ENCODE results near the gene RASSF4. TPM values are rescaled to one million over a fixed set of nuclear protein-coding genes. Genes with fewer than 3 reads are reported as not detected.

The RASSF4 gene
- 1 to 10 TPM in 1 of 2 experiments, under 1 TPM in 1; 0.76 to 1.6 TPM for total RNA-seq

GRCh38 chr10:44959247-44960087 lies at the start of gene RASSF4:
RASSF4 (plus strand) TSS chr10:44959802; CDS start chr10:44970203, 10,401 bp downstream.
- DNase-seq: peak; percentile 93
- H3K36me3 Mint-ChIP-seq (ENCODE audit: low read depth): peaks cover 11% of the 10 kb centered on the region
- H3K27ac Mint-ChIP-seq: peak within 1 kb of the TSS; percentile 69
- peaks cover 20% of the 10 kb centered on the region for H3K4me1 Mint-ChIP-seq (ENCODE audit: low read depth)
- ChIA-PET CTCF (interaction anchor here (1.0 to 2.1 kb wide), 2 partner anchors 21 to 26 kb away, joined by 3 to 8 read pairs; no protein-coding TSS in a partner anchor), POLR2A (interaction anchor here (0.9 to 1.5 kb wide), 4 partner anchors 9 to 42 kb away, joined by 3 to 4 read pairs (median 3); no protein-coding TSS in a partner anchor)
- ATAC-seq: peak; percentile 100
- no peaks in the 10 kb centered on the region for H3K27me3 Mint-ChIP-seq (ENCODE audit: low read depth)
- H3K9me3 Mint-ChIP-seq (ENCODE audit: insufficient read depth): no peaks in the 10 kb centered on the region
- peak within 1 kb of the TSS; percentile 82 for H3K4me3 Mint-ChIP-seq

- DNase-seq (no peak), ATAC-seq (no peak)
- Mint-ChIP-seq H3K27me3 (ENCODE audit: low read depth) (no peaks in the 10 kb centered on the region), H3K27ac (no peak overlapping the region), H3K36me3 (ENCODE audit: low read depth) (peaks cover 2% of the 10 kb centered on the region), H3K9me3 (ENCODE audit: insufficient read depth) (no peaks in the 10 kb centered on the region), H3K4me3 (no peak overlapping the region), H3K4me1 (ENCODE audit: low read depth) (peaks cover 16% of the 10 kb centered on the region)
- POLR2A ChIA-PET: no interaction called here
- CTCF ChIA-PET: no interaction called here
These were observed 49.7 kb upstream of the RASSF4 start for GRCh38 chr10:44909910-44910309.

- Mint-ChIP-seq H3K4me3 (no peak overlapping the region), H3K9me3 (ENCODE audit: insufficient read depth) (no peaks in the 10 kb centered on the region), H3K27me3 (ENCODE audit: low read depth) (no peaks in the 10 kb centered on the region), H3K36me3 (ENCODE audit: low read depth) (peaks cover 2% of the 10 kb centered on the region), H3K27ac (no peak overlapping the region), H3K4me1 (ENCODE audit: low read depth) (peaks cover 16% of the 10 kb centered on the region)
- ATAC-seq: no peak
- no peak for DNase-seq
- ChIA-PET POLR2A (no interaction called here), CTCF (interaction anchor here (1.2 kb wide), 1 partner anchor 23 kb away, joined by 4 read pairs; no protein-coding TSS in a partner anchor)
These were observed 49.0 kb upstream of the RASSF4 start for GRCh38 chr10:44910602-44911001.

GRCh38 chr10:44911081-44911540 lies 48.5 kb upstream of the RASSF4 start, which contains the start of gene TMEM72:
TMEM72 (plus strand) TSS chr10:44911337; CDS start chr10:44911513, 176 bp downstream.
- Mint-ChIP-seq H3K27me3 (ENCODE audit: low read depth) (no peaks in the 10 kb centered on the region), H3K4me1 (ENCODE audit: low read depth) (peaks cover 16% of the 10 kb centered on the region), H3K4me3 (no peak within 1 kb of the TSS), H3K9me3 (ENCODE audit: insufficient read depth) (no peaks in the 10 kb centered on the region), H3K36me3 (ENCODE audit: low read depth) (peaks cover 2% of the 10 kb centered on the region), H3K27ac (no peak within 1 kb of the TSS)
- no peak for DNase-seq
- no peak for ATAC-seq
- CTCF ChIA-PET: interaction anchor here (1.2 kb wide), 1 partner anchor 22 kb away, joined by 4 read pairs; no protein-coding TSS in a partner anchor
- POLR2A ChIA-PET: no interaction called here

- H3K9me3 Mint-ChIP-seq (ENCODE audit: insufficient read depth): no peaks in the 10 kb centered on the region
- DNase-seq: no peak
- peaks cover 16% of the 10 kb centered on the region for H3K4me1 Mint-ChIP-seq (ENCODE audit: low read depth)
- ATAC-seq: no peak
- no peak overlapping the region for H3K4me3 Mint-ChIP-seq
- ChIA-PET POLR2A (no interaction called here), CTCF (interaction anchor here (1.2 kb wide), 1 partner anchor 21 kb away, joined by 4 read pairs; no protein-coding TSS in a partner anchor)
- H3K27ac Mint-ChIP-seq: no peak overlapping the region
- peaks cover 2% of the 10 kb centered on the region for H3K27me3 Mint-ChIP-seq (ENCODE audit: low read depth)
- peaks cover 2% of the 10 kb centered on the region for H3K36me3 Mint-ChIP-seq (ENCODE audit: low read depth)
These were observed 47.7 kb upstream of the RASSF4 start for GRCh38 chr10:44911951-44912350.

- Mint-ChIP-seq H3K4me1 (ENCODE audit: low read depth) (peaks cover 16% of the 10 kb centered on the region), H3K27me3 (ENCODE audit: low read depth) (peaks cover 8% of the 10 kb centered on the region), H3K27ac (peak overlapping the region; percentile 84), H3K9me3 (ENCODE audit: insufficient read depth) (no peaks in the 10 kb centered on the region), H3K36me3 (ENCODE audit: low read depth) (peaks cover 2% of the 10 kb centered on the region), H3K4me3 (peak overlapping the region; percentile 15)
- ChIA-PET POLR2A (interaction anchor here (1.2 kb wide), 1 partner anchor 55 kb away, joined by 3 read pairs; no protein-coding TSS in a partner anchor), CTCF (interaction anchor here (1.2 to 1.3 kb wide), 3 partner anchors 8 to 20 kb away, joined by 3 to 5 read pairs (median 3); no protein-coding TSS in a partner anchor)
- DNase-seq (peak; percentile 38), ATAC-seq (peak; percentile 64)
These were observed 46.1 kb upstream of the RASSF4 start for GRCh38 chr10:44913350-44914081.

GRCh38 chr10:44914891-44915290 lies 44.7 kb upstream of the RASSF4 start:
- no peaks in the 10 kb centered on the region for H3K9me3 Mint-ChIP-seq (ENCODE audit: insufficient read depth)
- H3K4me3 Mint-ChIP-seq: no peak overlapping the region
- DNase-seq (no peak), ATAC-seq (no peak)
- peaks cover 16% of the 10 kb centered on the region for H3K4me1 Mint-ChIP-seq (ENCODE audit: low read depth)
- H3K27me3 Mint-ChIP-seq (ENCODE audit: low read depth): peaks cover 10% of the 10 kb centered on the region
- ChIA-PET CTCF (no interaction called here), POLR2A (no interaction called here)
- H3K27ac Mint-ChIP-seq: no peak overlapping the region
- peaks cover 2% of the 10 kb centered on the region for H3K36me3 Mint-ChIP-seq (ENCODE audit: low read depth)

GRCh38 chr10:44916429-44916828 lies 43.2 kb upstream of the RASSF4 start:
- Mint-ChIP-seq H3K4me1 (ENCODE audit: low read depth) (peaks cover 16% of the 10 kb centered on the region), H3K27ac (no peak overlapping the region), H3K9me3 (ENCODE audit: insufficient read depth) (no peaks in the 10 kb centered on the region), H3K27me3 (ENCODE audit: low read depth) (peaks cover 10% of the 10 kb centered on the region), H3K36me3 (ENCODE audit: low read depth) (peaks cover 2% of the 10 kb centered on the region), H3K4me3 (no peak overlapping the region)
- POLR2A ChIA-PET: no interaction called here
- ATAC-seq: no peak
- no peak for DNase-seq
- CTCF ChIA-PET: no interaction called here

GRCh38 chr10:44917848-44918247 lies 41.8 kb upstream of the RASSF4 start:
- DNase-seq: no peak
- peaks cover 2% of the 10 kb centered on the region for H3K36me3 Mint-ChIP-seq (ENCODE audit: low read depth)
- H3K27me3 Mint-ChIP-seq (ENCODE audit: low read depth): peaks cover 10% of the 10 kb centered on the region
- ChIA-PET POLR2A (no interaction called here), CTCF (no interaction called here)
- no peak for ATAC-seq
- H3K4me3 Mint-ChIP-seq: no peak overlapping the region
- H3K9me3 Mint-ChIP-seq (ENCODE audit: insufficient read depth): no peaks in the 10 kb centered on the region
- H3K4me1 Mint-ChIP-seq (ENCODE audit: low read depth): peaks cover 14% of the 10 kb centered on the region
- no peak overlapping the region for H3K27ac Mint-ChIP-seq

GRCh38 chr10:44920252-44920651 lies 39.4 kb upstream of the RASSF4 start:
- no peak for ATAC-seq
- no peak overlapping the region for H3K27ac Mint-ChIP-seq
- H3K9me3 Mint-ChIP-seq (ENCODE audit: insufficient read depth): no peaks in the 10 kb centered on the region
- no peaks in the 10 kb centered on the region for H3K36me3 Mint-ChIP-seq (ENCODE audit: low read depth)
- CTCF ChIA-PET: interaction anchor here (1.1 kb wide), 1 partner anchor 13 kb away, joined by 8 read pairs; no protein-coding TSS in a partner anchor
- no peak for DNase-seq
- POLR2A ChIA-PET: no interaction called here
- peaks cover 10% of the 10 kb centered on the region for H3K27me3 Mint-ChIP-seq (ENCODE audit: low read depth)
- H3K4me3 Mint-ChIP-seq: no peak overlapping the region
- no peaks in the 10 kb centered on the region for H3K4me1 Mint-ChIP-seq (ENCODE audit: low read depth)

GRCh38 chr10:44921061-44921460 lies 38.5 kb upstream of the RASSF4 start:
- no peak for ATAC-seq

More at GRCh38 chr10:44921061-44921460, 38.5 kb upstream of the RASSF4 start:
- Mint-ChIP-seq H3K9me3 (ENCODE audit: insufficient read depth) (no peaks in the 10 kb centered on the region), H3K4me3 (no peak overlapping the region), H3K27ac (no peak overlapping the region), H3K36me3 (ENCODE audit: low read depth) (no peaks in the 10 kb centered on the region), H3K27me3 (ENCODE audit: low read depth) (peaks cover 10% of the 10 kb centered on the region), H3K4me1 (ENCODE audit: low read depth) (no peaks in the 10 kb centered on the region)
- ChIA-PET CTCF (interaction anchor here (1.1 kb wide), 1 partner anchor 12 kb away, joined by 8 read pairs; no protein-coding TSS in a partner anchor), POLR2A (no interaction called here)
- DNase-seq: no peak

Measured in activated CD8-positive, alpha-beta T cell treated with anti-CD3 and anti-CD28 coated beads, Interleukin-2, amount 10 ng/mL, durations not matched to agents 7 days and 5 days (primary cell).